PC-3 (cell line): ENCODE data around the gene SPEN. TPM values are rescaled to one million over a fixed set of nuclear protein-coding genes. Genes with fewer than 3 reads are reported as not detected.

Experiments used
- ATAC-seq: fragments of 200-7000 bp; cut with Tn5 transposase; 2 replicates; pipeline ENCODE4 v1.9.1; 2020; ENCODE audit warnings: mild to moderate bottlenecking, moderate library complexity
- BruUV-seq: library from RNA; stranded (reverse); fragments of 400-500 nt; replicated peaks from 2 replicates; lab custom pipeline; 2021; lab: Mats Ljungman, UMichigan
- CTCF ChIA-PET: fragments of 300-600 bp; sonication (Branson Sonifier 250); formaldehyde crosslinking; loops from one replicate; lab custom pipeline; 2022; ENCODE audit warnings: antibody characterized with exemption; lab: Charles Lee
- POLR2A ChIA-PET: fragments of 300-600 bp; sonication (Branson Sonifier 250); formaldehyde crosslinking; loops from one replicate; lab custom pipeline; 2022; ENCODE audit warnings: antibody characterized with exemption; ENCODE audit not compliant: unreplicated experiment; lab: Charles Lee
- DNase-seq: peaks from one replicate; pipeline ENCODE4 v3.0.0-alpha.2; 2015
- H2AFZ ChIP-seq: fragments of 300-600 bp; sonication (generic); 2 replicates; pipeline ENCODE4 v1.6.0; 2016; ENCODE audit warnings: antibody characterized with exemption, low read length
- H3F3A ChIP-seq: fragments of 300-600 bp; sonication (generic); one replicate; pipeline ENCODE4 v1.6.0; 2017; ENCODE audit warnings: antibody characterized with exemption, low read length, control low read depth, mild to moderate bottlenecking; ENCODE audit not compliant: unreplicated experiment
- H3K27ac ChIP-seq: fragments of 300-600 bp; sonication (generic); 2 replicates; pipeline ENCODE4 v1.5.1; 2016; ENCODE audit warnings: mild to moderate bottlenecking, low read length
- H3K27me3 ChIP-seq: fragments of 300-600 bp; sonication (generic); 2 replicates; pipeline ENCODE4 v1.6.1; 2016; ENCODE audit warnings: low read length, mixed read lengths
- H3K36me3 ChIP-seq: fragments of 300-600 bp; sonication (generic); 2 replicates; pipeline ENCODE4 v1.6.1; 2016; ENCODE audit warnings: low read depth, mixed run types, low read length, mixed read lengths
- H3K4me1 ChIP-seq: fragments of 300-600 bp; sonication (generic); 2 replicates; pipeline ENCODE4 v1.5.1; 2016; ENCODE audit warnings: low read length; ENCODE audit not compliant: insufficient read depth
- H3K4me2 ChIP-seq: fragments of 300-600 bp; sonication (generic); 2 replicates; pipeline ENCODE4 v1.6.0; 2016; ENCODE audit warnings: low read length
- H3K4me3 ChIP-seq: fragments of 300-600 bp; sonication (generic); 2 replicates; pipeline ENCODE4 v1.5.1; 2016; ENCODE audit warnings: mild to moderate bottlenecking, low read length, mixed read lengths
- H3K79me2 ChIP-seq: fragments of 300-600 bp; sonication (generic); 2 replicates; pipeline ENCODE4 v1.6.1; 2017; ENCODE audit warnings: low read length, mixed read lengths
- H3K9ac ChIP-seq: fragments of 300-600 bp; sonication (generic); 2 replicates; pipeline ENCODE4 v1.6.0; 2016; ENCODE audit warnings: mild to moderate bottlenecking, low read length
- H3K9me2 ChIP-seq: fragments of 300-600 bp; sonication (generic); replicated peaks from 2 replicates; pipeline ENCODE4 v1.6.1; 2016; ENCODE audit warnings: mixed run types, low read length, mixed read lengths
- H3K9me3 ChIP-seq: fragments of 300-600 bp; sonication (generic); 2 replicates; pipeline ENCODE4 v1.6.1; 2016; ENCODE audit warnings: low read length, mixed read lengths
- H4K20me1 ChIP-seq: fragments of 300-600 bp; sonication (generic); 2 replicates; pipeline ENCODE4 v1.6.1; 2016; ENCODE audit warnings: low read length, mixed read lengths
- EZH2 ChIP-seq: fragments of 300-600 bp; sonication (generic); IDR thresholded peaks from one replicate; pipeline ENCODE4 v1.6.1; 2017; ENCODE audit warnings: antibody characterized with exemption, mild to moderate bottlenecking, low read length; ENCODE audit not compliant: unreplicated experiment
- EZH2phosphoT487 ChIP-seq: fragments of 300-600 bp; sonication (generic); IDR thresholded peaks from 2 replicates; pipeline ENCODE4 v1.6.1; 2018; ENCODE audit warnings: mild to moderate bottlenecking, antibody characterized with exemption, low read length, borderline replicate concordance
- intact Hi-C: fragments of 100-400 bp; cut with micrococcal nuclease; formaldehyde crosslinking; loops from 2 replicates; pipeline ENCODE4 v1.9.0; 2023
- total RNA-seq: library from RNA; depleted of rRNA; stranded (reverse); fragments of >200 nt; gene quantifications from 2 replicates; pipeline ENCODE4 v1.2.3, GENCODE V29; 2014
- TF ChIP-seq, protein P1 (sequence below): fragments of 300-600 bp; sonication (generic); conservative IDR thresholded peaks from 2 replicates; pipeline ENCODE4 v1.5.1; 2017; ENCODE audit warnings: antibody characterized with exemption, low read depth, mild to moderate bottlenecking, low read length

Gene SPEN
- total RNA-seq, 1 experiment from 2014 or later: 26.7 TPM

GRCh38 chr1:15851210-15852035, 3.9 kb downstream of the SPEN start:
- peak overlapping the region; percentile 100 for H3K4me2 ChIP-seq
- no peaks in the 10 kb centered on the region for H3K9me2 ChIP-seq
- POLR2A ChIA-PET: no interaction called here
- H2AFZ ChIP-seq: no peak overlapping the region
- peaks cover 8% of the 10 kb centered on the region; the same call in 1 of the 2 replicates for H4K20me1 ChIP-seq
- H3K9ac ChIP-seq: peak overlapping the region; percentile 89; the same call in 1 of the 2 replicates
- peaks cover 29% of the 10 kb centered on the region for H3K4me1 ChIP-seq
- intact Hi-C loops: loop anchor here (5.0 kb wide), 1 partner anchor 36 kb away; no protein-coding TSS in a partner anchor
- CTCF ChIA-PET: interaction anchor here (0.6 to 0.7 kb wide), 2 partner anchors 26 to 35 kb away, joined by 3 to 4 read pairs; no protein-coding TSS in a partner anchor
- H3K9me3 ChIP-seq: no peaks in the 10 kb centered on the region
- no peaks in the 10 kb centered on the region for H3K36me3 ChIP-seq
- peaks cover 97% of the 10 kb centered on the region for H3K79me2 ChIP-seq
- H3K4me3 ChIP-seq: peak overlapping the region; percentile 22; the same call in 1 of the 2 replicates
- H3F3A ChIP-seq: peaks cover 7% of the 10 kb centered on the region
- no peak overlapping the region for H3K27ac ChIP-seq
- no peak for DNase-seq
- no peak for TF ChIP-seq EZH2phosphoT487
- TF ChIP-seq EZH2: no peak
- TF ChIP-seq, protein P1, sequence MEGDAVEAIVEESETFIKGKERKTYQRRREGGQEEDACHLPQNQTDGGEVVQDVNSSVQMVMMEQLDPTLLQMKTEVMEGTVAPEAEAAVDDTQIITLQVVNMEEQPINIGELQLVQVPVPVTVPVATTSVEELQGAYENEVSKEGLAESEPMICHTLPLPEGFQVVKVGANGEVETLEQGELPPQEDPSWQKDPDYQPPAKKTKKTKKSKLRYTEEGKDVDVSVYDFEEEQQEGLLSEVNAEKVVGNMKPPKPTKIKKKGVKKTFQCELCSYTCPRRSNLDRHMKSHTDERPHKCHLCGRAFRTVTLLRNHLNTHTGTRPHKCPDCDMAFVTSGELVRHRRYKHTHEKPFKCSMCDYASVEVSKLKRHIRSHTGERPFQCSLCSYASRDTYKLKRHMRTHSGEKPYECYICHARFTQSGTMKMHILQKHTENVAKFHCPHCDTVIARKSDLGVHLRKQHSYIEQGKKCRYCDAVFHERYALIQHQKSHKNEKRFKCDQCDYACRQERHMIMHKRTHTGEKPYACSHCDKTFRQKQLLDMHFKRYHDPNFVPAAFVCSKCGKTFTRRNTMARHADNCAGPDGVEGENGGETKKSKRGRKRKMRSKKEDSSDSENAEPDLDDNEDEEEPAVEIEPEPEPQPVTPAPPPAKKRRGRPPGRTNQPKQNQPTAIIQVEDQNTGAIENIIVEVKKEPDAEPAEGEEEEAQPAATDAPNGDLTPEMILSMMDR: no peak
- ATAC-seq: no peak
- BruUV-seq: no TSS peak
- no peaks in the 10 kb centered on the region for H3K27me3 ChIP-seq

DNA sequence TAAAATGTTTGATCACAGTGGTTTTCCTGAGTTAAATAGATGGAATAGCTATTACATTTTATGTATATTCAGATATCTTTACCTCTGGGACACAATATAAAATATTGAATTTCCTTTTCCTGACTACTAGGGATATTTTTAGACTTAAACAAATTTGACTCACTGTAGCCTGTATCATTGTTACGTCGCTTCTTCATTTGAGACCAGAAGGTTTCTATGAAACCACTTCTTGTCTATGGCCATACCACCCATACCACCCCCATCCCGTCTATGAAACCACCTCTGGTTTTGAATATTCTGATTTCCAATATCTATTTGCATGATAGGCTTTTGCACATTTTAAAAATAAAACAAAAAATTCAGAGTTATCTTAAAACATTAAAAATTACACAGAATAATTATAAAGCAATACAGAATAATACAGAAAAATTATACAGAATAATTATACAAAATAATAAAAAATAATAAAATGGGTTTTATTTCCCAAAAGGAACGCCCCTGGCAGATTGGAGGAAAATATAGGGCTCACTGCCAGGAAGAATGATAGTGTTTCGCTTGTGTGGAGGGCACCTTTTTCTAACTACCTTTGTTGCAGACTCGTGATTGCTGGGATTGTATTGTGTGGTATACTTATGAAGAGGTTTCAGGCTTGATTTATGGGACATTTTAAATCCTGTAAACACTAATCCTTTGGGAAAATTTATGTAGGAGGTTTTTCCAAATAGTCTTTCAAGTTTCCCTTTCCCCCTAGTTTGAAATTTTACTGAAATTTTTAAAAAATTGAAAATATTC, 4.7 kb downstream of the SPEN start:
- ATAC-seq: no peak
- Histone ChIP-seq H3K4me1 (peaks cover 23% of the 10 kb centered on the region), H2AFZ (no peak overlapping the region), H3K4me2 (peak overlapping the region; percentile 100), H3K36me3 (no peaks in the 10 kb centered on the region), H3K9me3 (no peaks in the 10 kb centered on the region), H3F3A (peaks cover 7% of the 10 kb centered on the region), H3K4me3 (no peak overlapping the region), H4K20me1 (peaks cover 8% of the 10 kb centered on the region; the same call in 1 of the 2 replicates), H3K9ac (no peak overlapping the region), H3K27me3 (no peaks in the 10 kb centered on the region), H3K79me2 (peaks cover 97% of the 10 kb centered on the region), H3K9me2 (no peaks in the 10 kb centered on the region), H3K27ac (no peak overlapping the region)
- ChIA-PET POLR2A (no interaction called here), CTCF (interaction anchor here (0.7 kb wide), 1 partner anchor 25 kb away, joined by 4 read pairs; no protein-coding TSS in a partner anchor)
- TF ChIP-seq EZH2phosphoT487: no peak
- no peak for TF ChIP-seq EZH2
- TF ChIP-seq, protein P1: no peak
- no TSS peak for BruUV-seq
- intact Hi-C loops: loop anchor here (5.0 kb wide), 1 partner anchor 35 kb away; no protein-coding TSS in a partner anchor
- no peak for DNase-seq
